Measurements from ENCODE around the gene CEMIP.

CEMIP gene

GRCh38 chr15:80978685-80979329, 199.6 kb downstream of the CEMIP start:
- no peak for TF ChIP-seq CTCF (conservative IDR thresholded peaks at IDR 0.05; ENCODE audit: low read length)
- no peak overlapping the region for H3K4me3 ChIP-seq (ENCODE audit: low read length)
- no peak for DNase-seq (ENCODE audit: low read depth)

GRCh38 chr15:80979538-80980200, 200.5 kb downstream of the CEMIP start:
- DNase-seq (ENCODE audit: low read depth): no peak
- TF ChIP-seq CTCF (conservative IDR thresholded peaks at IDR 0.05; ENCODE audit: low read length): no peak
- no peak overlapping the region for H3K4me3 ChIP-seq (ENCODE audit: low read length)

DNA sequence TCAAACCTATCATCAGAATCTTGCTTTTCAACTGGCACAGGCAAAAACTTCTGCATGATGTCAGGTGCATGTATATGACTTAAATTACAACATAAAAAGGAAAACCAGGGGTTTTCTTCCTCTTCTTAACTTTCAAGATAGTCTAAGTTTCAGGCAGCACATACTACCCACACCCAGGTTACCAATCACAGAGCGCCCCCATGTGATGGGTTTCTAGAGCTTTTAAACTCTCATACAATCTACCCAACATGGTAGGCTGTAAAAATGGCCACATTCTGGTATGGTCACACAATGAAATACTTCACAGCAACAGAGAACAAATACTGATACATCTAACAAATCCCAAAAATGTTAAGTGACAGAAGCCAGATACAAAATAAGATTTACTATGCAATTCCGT, 203.0 kb downstream of the CEMIP start:
- TF ChIP-seq CTCF (conservative IDR thresholded peaks at IDR 0.05; ENCODE audit: low read length): no peak
- DNase-seq (ENCODE audit: low read depth): no peak
- H3K4me3 ChIP-seq (ENCODE audit: low read length): no peak overlapping the region

- no peak for TF ChIP-seq CTCF (conservative IDR thresholded peaks at IDR 0.05; ENCODE audit: low read length)
- no peak overlapping the region for H3K4me3 ChIP-seq (ENCODE audit: low read length)
- DNase-seq (ENCODE audit: low read depth): no peak
Measured at GRCh38 chr15:80982839-80983238, 203.7 kb downstream of the CEMIP start.

- no peak for TF ChIP-seq CTCF (conservative IDR thresholded peaks at IDR 0.05; ENCODE audit: low read length)
- no peak overlapping the region for H3K4me3 ChIP-seq (ENCODE audit: low read length)
- DNase-seq (ENCODE audit: low read depth): no peak
Measured at GRCh38 chr15:80984856-80985255, 205.7 kb downstream of the CEMIP start.

- TF ChIP-seq CTCF (conservative IDR thresholded peaks at IDR 0.05; ENCODE audit: low read length): no peak
- H3K4me3 ChIP-seq (ENCODE audit: low read length): no peak overlapping the region
- no peak for DNase-seq (ENCODE audit: low read depth)
Measured at GRCh38 chr15:80985981-80986380, 206.8 kb downstream of the CEMIP start.

DNA sequence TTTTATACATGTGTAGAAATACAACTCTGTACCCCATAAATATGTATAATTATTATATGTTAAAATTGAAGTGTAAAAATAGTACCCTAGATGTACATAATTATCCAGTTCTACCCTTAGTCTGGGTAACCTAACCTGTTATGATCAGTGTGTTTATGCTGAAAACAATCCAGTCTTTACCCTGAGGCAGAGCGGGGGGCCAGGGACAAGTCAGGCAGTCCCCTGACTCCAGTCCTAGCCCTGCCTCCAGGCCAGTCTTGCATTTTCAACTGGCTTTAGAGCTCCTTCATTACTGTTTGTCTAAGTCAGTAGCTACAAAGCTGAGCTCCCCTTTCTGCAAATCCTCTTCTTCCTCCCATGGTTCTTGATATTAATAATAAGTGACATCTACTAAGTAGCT, 207.3 kb downstream of the CEMIP start:
- no peak overlapping the region for H3K4me3 ChIP-seq (ENCODE audit: low read length)
- DNase-seq (ENCODE audit: low read depth): no peak
- TF ChIP-seq CTCF (conservative IDR thresholded peaks at IDR 0.05; ENCODE audit: low read length): no peak
